Measurements from ENCODE around the gene GALK2. TPM values are rescaled to one million over a fixed set of nuclear protein-coding genes. Genes with fewer than 3 reads are reported as not detected.

Gene GALK2
- total and polyA plus RNA-seq, 2 experiments from 2014 or later: 11.5 to 23.0 TPM

GRCh38 chr15:49320351-49320750 is 150.3 kb downstream of the GALK2 start:
- H2AFZ ChIP-seq: no peak overlapping the region
- no peaks in the 10 kb centered on the region for H3K27me3 ChIP-seq (ENCODE audit: insufficient read depth)
- peaks cover 22% of the 10 kb centered on the region for H3K4me1 ChIP-seq (ENCODE audit: insufficient read depth)
- Mint-ChIP-seq H3K36me3 (ENCODE audit: low read depth) (peaks cover 21% of the 10 kb centered on the region; the same call in 2 of the 3 replicates), H3K27ac (no peak overlapping the region), H3K27me3 (ENCODE audit: insufficient read depth, low read depth, poor library complexity) (peaks cover 2% of the 10 kb centered on the region), H3K9me3 (peaks cover 3% of the 10 kb centered on the region; the same call in 1 of the 3 replicates), H3K4me3 (no peak overlapping the region), H3K4me1 (peaks cover 34% of the 10 kb centered on the region)
- no peaks in the 10 kb centered on the region for H3K9me2 ChIP-seq (ENCODE audit: insufficient read depth)
- no peaks in the 10 kb centered on the region for H3K79me2 ChIP-seq (replicated peaks; ENCODE audit: insufficient read depth)
- no peaks in the 10 kb centered on the region for H4K20me1 ChIP-seq (replicated peaks; ENCODE audit: insufficient read depth)
- no peak for DNase-seq (ENCODE audit: low spot score)
- H3K4me2 ChIP-seq: no peak overlapping the region
- no peak overlapping the region for H3K27ac ChIP-seq (ENCODE audit: low read depth)
- no peak for ATAC-seq
- H3K4me3 ChIP-seq: no peak overlapping the region
- TF ChIP-seq ZNF114 (CRISPR knock-in tag; IDR thresholded peaks at IDR 0.05): no peak
- H3F3A ChIP-seq (replicated peaks; ENCODE audit: low read depth): no peaks in the 10 kb centered on the region
- H3K36me3 ChIP-seq (ENCODE audit: insufficient read depth): no peaks in the 10 kb centered on the region

GRCh38 chr15:49323207-49323606 is 153.2 kb downstream of the GALK2 start:
- Histone ChIP-seq H3K4me3 (no peak overlapping the region), H2AFZ (no peak overlapping the region), H3K4me2 (peak overlapping the region; percentile 23; the same call in 1 of the 2 replicates), H3K9me2 (ENCODE audit: insufficient read depth) (no peaks in the 10 kb centered on the region), H3K4me1 (ENCODE audit: insufficient read depth) (peaks cover 22% of the 10 kb centered on the region), H3F3A (replicated peaks; ENCODE audit: low read depth) (no peaks in the 10 kb centered on the region), H3K27ac (ENCODE audit: low read depth) (peak overlapping the region; percentile 62), H3K79me2 (replicated peaks; ENCODE audit: insufficient read depth) (no peaks in the 10 kb centered on the region), H4K20me1 (replicated peaks; ENCODE audit: insufficient read depth) (no peaks in the 10 kb centered on the region), H3K36me3 (ENCODE audit: insufficient read depth) (no peaks in the 10 kb centered on the region), H3K27me3 (ENCODE audit: insufficient read depth) (no peaks in the 10 kb centered on the region)
- H3K27ac Mint-ChIP-seq: peak overlapping the region; percentile 82
- peaks cover 36% of the 10 kb centered on the region for H3K4me1 Mint-ChIP-seq
- H3K4me3 Mint-ChIP-seq: peak overlapping the region; percentile 8; the same call in 1 of the 3 replicates
- peaks cover 2% of the 10 kb centered on the region for H3K27me3 Mint-ChIP-seq (ENCODE audit: insufficient read depth, low read depth, poor library complexity)
- DNase-seq (ENCODE audit: low spot score) (no peak), ATAC-seq (no peak)
- peaks cover 12% of the 10 kb centered on the region; the same call in 2 of the 3 replicates for H3K36me3 Mint-ChIP-seq (ENCODE audit: low read depth)
- H3K9me3 Mint-ChIP-seq: no peaks in the 10 kb centered on the region
- TF ChIP-seq NANOG (IDR thresholded peaks at IDR 0.05; ENCODE audit: borderline replicate concordance): no peak
- TF ChIP-seq ETS1 (IDR thresholded peaks at IDR 0.05): no peak
- no peak for TF ChIP-seq CTCF (conservative IDR thresholded peaks at IDR 0.05; ENCODE audit: low read depth in 2 of 2)
- no peak for TF ChIP-seq ZNF462 (CRISPR knock-in tag; IDR thresholded peaks at IDR 0.05)
- TF ChIP-seq POLR2AphosphoS5 (IDR thresholded peaks at IDR 0.05; ENCODE audit: low read depth): no peak
- no peak for TF ChIP-seq ZNF114 (CRISPR knock-in tag; IDR thresholded peaks at IDR 0.05)
